ENCODE results near the gene TAF8. TPM values are rescaled to one million over a fixed set of nuclear protein-coding genes. Genes with fewer than 3 reads are reported as not detected.
A peak's percentile ranks its signal among the peaks of the same experiment; 100 is the strongest.

The TAF8 gene
- total RNA-seq, 1 donor from 2014 or later = 21.9 TPM

DNA sequence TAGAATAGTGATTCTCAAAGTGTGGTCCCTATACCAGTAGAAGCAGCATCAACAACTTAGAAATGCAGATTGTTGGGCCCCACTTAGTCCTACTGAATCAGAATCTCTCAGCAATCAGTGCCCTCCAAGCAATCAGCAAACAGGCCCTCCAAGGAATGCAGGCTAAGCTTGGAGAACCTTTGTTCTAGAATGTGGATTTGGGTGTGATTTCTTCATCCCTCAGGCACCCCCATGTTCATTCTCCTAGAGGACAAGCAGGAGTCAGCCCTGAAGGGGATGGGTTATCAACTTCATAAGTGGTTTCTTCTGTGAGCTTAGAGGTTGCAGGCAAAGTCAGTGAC is 40.5 kb upstream of the TAF8 start:
- no peaks in the 10 kb centered on the region for H3K36me3 Mint-ChIP-seq (ENCODE audit: low read depth, unreplicated experiment)
- no peak overlapping the region for H3K27ac Mint-ChIP-seq (ENCODE audit: unreplicated experiment)
- no peak for DNase-seq (ENCODE audit: low spot score)
- H3K27me3 Mint-ChIP-seq (ENCODE audit: unreplicated experiment) = no peaks in the 10 kb centered on the region
- H3K4me3 Mint-ChIP-seq (ENCODE audit: unreplicated experiment) = no peak overlapping the region
- peaks cover 21% of the 10 kb centered on the region for H3K4me1 Mint-ChIP-seq (ENCODE audit: unreplicated experiment)
- TF ChIP-seq, protein P1, sequence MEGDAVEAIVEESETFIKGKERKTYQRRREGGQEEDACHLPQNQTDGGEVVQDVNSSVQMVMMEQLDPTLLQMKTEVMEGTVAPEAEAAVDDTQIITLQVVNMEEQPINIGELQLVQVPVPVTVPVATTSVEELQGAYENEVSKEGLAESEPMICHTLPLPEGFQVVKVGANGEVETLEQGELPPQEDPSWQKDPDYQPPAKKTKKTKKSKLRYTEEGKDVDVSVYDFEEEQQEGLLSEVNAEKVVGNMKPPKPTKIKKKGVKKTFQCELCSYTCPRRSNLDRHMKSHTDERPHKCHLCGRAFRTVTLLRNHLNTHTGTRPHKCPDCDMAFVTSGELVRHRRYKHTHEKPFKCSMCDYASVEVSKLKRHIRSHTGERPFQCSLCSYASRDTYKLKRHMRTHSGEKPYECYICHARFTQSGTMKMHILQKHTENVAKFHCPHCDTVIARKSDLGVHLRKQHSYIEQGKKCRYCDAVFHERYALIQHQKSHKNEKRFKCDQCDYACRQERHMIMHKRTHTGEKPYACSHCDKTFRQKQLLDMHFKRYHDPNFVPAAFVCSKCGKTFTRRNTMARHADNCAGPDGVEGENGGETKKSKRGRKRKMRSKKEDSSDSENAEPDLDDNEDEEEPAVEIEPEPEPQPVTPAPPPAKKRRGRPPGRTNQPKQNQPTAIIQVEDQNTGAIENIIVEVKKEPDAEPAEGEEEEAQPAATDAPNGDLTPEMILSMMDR (IDR thresholded peaks at IDR 0.05; ENCODE audit: unreplicated experiment) = no peak
- H3K9me3 Mint-ChIP-seq (ENCODE audit: unreplicated experiment) = no peaks in the 10 kb centered on the region

DNA sequence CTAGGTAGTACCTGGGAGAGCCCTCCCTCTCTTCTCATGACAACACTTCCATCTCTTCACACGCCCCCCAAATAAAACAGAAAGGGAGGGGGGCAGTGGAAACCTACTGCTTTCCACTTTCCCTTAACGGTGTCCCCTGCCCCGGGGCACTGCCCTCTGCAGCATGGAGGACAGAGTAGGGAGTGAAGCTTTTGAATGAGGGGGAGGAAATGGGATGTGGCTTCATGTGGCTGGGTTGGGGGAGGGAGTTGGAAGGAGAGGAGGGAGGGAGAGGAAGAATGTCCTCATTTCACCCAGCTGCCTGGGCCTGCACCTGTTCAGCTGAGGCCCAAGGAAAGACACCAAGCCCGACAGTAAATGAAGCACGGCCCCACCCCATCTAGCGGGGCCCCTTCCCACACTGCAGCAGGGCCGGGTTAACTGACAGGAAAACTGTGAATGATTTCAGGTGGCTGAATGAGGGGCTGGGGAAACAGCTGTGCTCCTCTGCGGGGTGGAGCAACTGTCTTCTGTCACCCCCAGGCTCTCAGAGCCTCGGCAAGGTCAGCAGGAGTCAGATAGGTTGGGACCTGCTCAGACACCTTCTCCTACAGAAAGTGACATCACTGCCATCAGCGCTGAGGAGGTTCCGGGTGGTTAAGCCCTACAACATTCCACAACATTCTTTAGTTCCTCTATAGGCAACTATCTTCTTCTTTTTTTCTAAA is 40.0 kb upstream of the TAF8 start:
- DNase-seq (ENCODE audit: low spot score) = peak; percentile 9
- TF ChIP-seq, protein P1 (IDR thresholded peaks at IDR 0.05; ENCODE audit: unreplicated experiment) = no peak
- no peaks in the 10 kb centered on the region for H3K9me3 Mint-ChIP-seq (ENCODE audit: unreplicated experiment)
- no peak overlapping the region for H3K27ac Mint-ChIP-seq (ENCODE audit: unreplicated experiment)
- no peaks in the 10 kb centered on the region for H3K36me3 Mint-ChIP-seq (ENCODE audit: low read depth, unreplicated experiment)
- H3K27me3 Mint-ChIP-seq (ENCODE audit: unreplicated experiment) = no peaks in the 10 kb centered on the region
- peaks cover 21% of the 10 kb centered on the region for H3K4me1 Mint-ChIP-seq (ENCODE audit: unreplicated experiment)
- H3K4me3 Mint-ChIP-seq (ENCODE audit: unreplicated experiment) = no peak overlapping the region

DNA sequence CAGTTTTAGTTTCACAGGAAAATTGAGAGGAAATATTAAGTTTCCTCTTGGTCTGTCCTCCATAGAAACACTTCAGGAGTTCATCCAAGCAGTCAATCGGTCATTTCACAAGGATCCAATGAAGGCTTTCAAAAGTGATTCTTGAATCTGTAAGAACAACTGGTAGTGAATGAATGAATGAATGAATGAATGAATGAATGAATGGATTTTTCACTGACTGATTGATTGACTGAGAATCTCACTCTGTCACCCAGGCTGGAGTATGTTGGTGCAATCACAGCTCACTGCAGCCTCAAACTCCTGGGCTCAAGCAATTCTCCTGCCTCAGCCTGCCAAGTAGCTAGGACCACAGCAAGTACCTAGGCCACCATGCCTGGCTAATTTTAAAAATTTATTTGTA is 39.4 kb upstream of the TAF8 start:
- Mint-ChIP-seq H3K4me1 (ENCODE audit: unreplicated experiment) (peaks cover 21% of the 10 kb centered on the region), H3K27me3 (ENCODE audit: unreplicated experiment) (no peaks in the 10 kb centered on the region), H3K27ac (ENCODE audit: unreplicated experiment) (no peak overlapping the region), H3K4me3 (ENCODE audit: unreplicated experiment) (no peak overlapping the region), H3K36me3 (ENCODE audit: low read depth, unreplicated experiment) (no peaks in the 10 kb centered on the region), H3K9me3 (ENCODE audit: unreplicated experiment) (no peaks in the 10 kb centered on the region)
- DNase-seq (ENCODE audit: low spot score) = no peak
- TF ChIP-seq, protein P1 (IDR thresholded peaks at IDR 0.05; ENCODE audit: unreplicated experiment) = no peak

- H3K27ac Mint-ChIP-seq (ENCODE audit: unreplicated experiment) = no peak overlapping the region
- TF ChIP-seq, protein P1 (IDR thresholded peaks at IDR 0.05; ENCODE audit: unreplicated experiment) = no peak
- no peaks in the 10 kb centered on the region for H3K27me3 Mint-ChIP-seq (ENCODE audit: unreplicated experiment)
- no peak overlapping the region for H3K4me3 Mint-ChIP-seq (ENCODE audit: unreplicated experiment)
- no peaks in the 10 kb centered on the region for H3K36me3 Mint-ChIP-seq (ENCODE audit: low read depth, unreplicated experiment)
- peaks cover 19% of the 10 kb centered on the region for H3K4me1 Mint-ChIP-seq (ENCODE audit: unreplicated experiment)
- no peak for DNase-seq (ENCODE audit: low spot score)
- H3K9me3 Mint-ChIP-seq (ENCODE audit: unreplicated experiment) = no peaks in the 10 kb centered on the region
Measured at GRCh38 chr6:42012501-42013133, 37.7 kb upstream of the TAF8 start.

DNA sequence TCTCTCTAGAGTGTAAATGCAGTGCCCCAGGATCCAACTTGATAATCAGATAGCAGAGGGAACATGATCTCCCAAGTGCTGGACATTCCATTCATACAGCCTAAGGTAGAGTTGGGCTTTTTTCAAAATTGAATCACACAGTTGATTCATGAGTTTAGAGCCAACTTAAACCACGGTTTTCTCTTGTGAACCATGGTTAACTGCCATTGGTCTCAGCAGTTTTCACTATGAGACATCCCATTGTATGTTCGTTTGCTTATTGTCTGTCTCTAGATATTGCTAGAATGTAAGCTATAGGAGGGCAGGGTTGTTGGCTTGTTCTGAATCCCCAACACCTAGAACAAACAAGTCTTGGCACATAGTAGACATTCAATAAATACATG is 37.2 kb upstream of the TAF8 start:
- Mint-ChIP-seq H3K27ac (ENCODE audit: unreplicated experiment) (no peak overlapping the region), H3K27me3 (ENCODE audit: unreplicated experiment) (no peaks in the 10 kb centered on the region)

More for the DNA sequence above, 37.2 kb upstream of the TAF8 start:
- Mint-ChIP-seq H3K36me3 (ENCODE audit: low read depth, unreplicated experiment) (no peaks in the 10 kb centered on the region), H3K4me3 (ENCODE audit: unreplicated experiment) (no peak overlapping the region), H3K4me1 (ENCODE audit: unreplicated experiment) (peaks cover 18% of the 10 kb centered on the region), H3K9me3 (ENCODE audit: unreplicated experiment) (no peaks in the 10 kb centered on the region)
- TF ChIP-seq, protein P1 (IDR thresholded peaks at IDR 0.05; ENCODE audit: unreplicated experiment) = no peak
- DNase-seq (ENCODE audit: low spot score) = no peak
